Right ventricle myocardium superior (tissue), 1 donor: ENCODE data around the gene DHRS1. TPM values are rescaled to one million over a fixed set of nuclear protein-coding genes. Genes with fewer than 3 reads are reported as not detected.
"Not testable (repeated sequence)": the region's sequence is repeated elsewhere in the genome, so short reads cannot be mapped to it uniquely, and the experiment has no call there.

Experiments
- ATAC-seq: fragments of 200-7000 bp; cut with Tn5 transposase; one replicate; pipeline ENCODE4 v1.9.1; 2020; ENCODE audit warnings: mild to moderate bottlenecking; ENCODE audit not compliant: poor library complexity
- DNase-seq: peaks from one replicate; pipeline ENCODE4 v3.0.0-alpha.2; 2020
- intact Hi-C: fragments of 100-400 bp; cut with DNase I; formaldehyde crosslinking; loops from one replicate; pipeline ENCODE4 v1.11.2; 2022
- total RNA-seq: library from RNA; stranded (reverse); fragmentation: NEBNext Ultra II Directional; extraction: Animal tissue kit (Norgen Biotek cat#: 25700); gene quantifications from one replicate; pipeline ENCODE4 v1.2.1, GENCODE V29; 2021
- donor health status: DM: no; HTN: yes; CAD: no; lungs with severe emphysema.

Gene DHRS1
- total RNA-seq, 1 donor from 2014 or later: 5.2 TPM

- ATAC-seq: no peak
- intact Hi-C loops: no loop called here
- DNase-seq: no peak
These were observed 39.4 kb downstream of the DHRS1 start for GRCh38 chr14:24260026-24260779.

GRCh38 chr14:24259282-24260025, 40.1 kb downstream of the DHRS1 start:
- intact Hi-C loops: loop anchor here (5.0 kb wide), 1 partner anchor 33 kb away; no protein-coding TSS in a partner anchor
- ATAC-seq (no peak), DNase-seq (no peak)

- no peak for ATAC-seq
These were observed 40.9 kb downstream of the DHRS1 start for GRCh38 chr14:24258548-24259265.

GRCh38 chr14:24258119-24258518, 41.5 kb downstream of the DHRS1 start:
- intact Hi-C loops: loop anchor here (5.0 kb wide), 1 partner anchor 34 kb away; no protein-coding TSS in a partner anchor
- DNase-seq: no peak
- ATAC-seq: no peak

More at GRCh38 chr14:24258548-24259265, 40.9 kb downstream of the DHRS1 start:
- intact Hi-C loops: loop anchor here (5.0 kb wide), 1 partner anchor 34 kb away; no protein-coding TSS in a partner anchor
- DNase-seq: no peak

GRCh38 chr14:24256960-24257359, 42.6 kb downstream of the DHRS1 start:
- DNase-seq: no peak
- no peak for ATAC-seq
- intact Hi-C loops: loop anchor here (5.0 kb wide), 1 partner anchor 35 kb away; no protein-coding TSS in a partner anchor

- intact Hi-C loops: loop anchor here (5.0 kb wide), 1 partner anchor 36 kb away; no protein-coding TSS in a partner anchor
- ATAC-seq: no peak
These were observed 43.5 kb downstream of the DHRS1 start for GRCh38 chr14:24255931-24256711.

GRCh38 chr14:24255438-24255837, 44.1 kb downstream of the DHRS1 start:
- DNase-seq (no peak), ATAC-seq (no peak)
- intact Hi-C loops: loop anchor here (5.0 kb wide), 1 partner anchor 37 kb away; no protein-coding TSS in a partner anchor

More at GRCh38 chr14:24255931-24256711, 43.5 kb downstream of the DHRS1 start:
- no peak for DNase-seq

GRCh38 chr14:24254630-24255392, 44.8 kb downstream of the DHRS1 start:
- no peak for ATAC-seq
- no peak for DNase-seq
- intact Hi-C loops: loop anchor here (5.0 kb wide), 1 partner anchor 37 kb away; no protein-coding TSS in a partner anchor

GRCh38 chr14:24253936-24254335, 45.6 kb downstream of the DHRS1 start:
- no peak for ATAC-seq
- intact Hi-C loops: no loop called here
- DNase-seq: no peak

GRCh38 chr14:24252289-24253124, 47.1 kb downstream of the DHRS1 start:
- intact Hi-C loops: no loop called here
- no peak for DNase-seq
- ATAC-seq: no peak

- DNase-seq: no peak
- intact Hi-C loops: no loop called here
- ATAC-seq: no peak
These were observed 47.7 kb downstream of the DHRS1 start for GRCh38 chr14:24251880-24252288.

- intact Hi-C loops: no loop called here
- ATAC-seq (no peak), DNase-seq (no peak)
These were observed 49.2 kb downstream of the DHRS1 start for GRCh38 chr14:24250354-24250753.

- DNase-seq: no peak
- intact Hi-C loops: no loop called here
- no peak for ATAC-seq
These were observed 50.2 kb downstream of the DHRS1 start for GRCh38 chr14:24249230-24250021.

- intact Hi-C loops: no loop called here
- DNase-seq (no peak), ATAC-seq (no peak)
These were observed 52.2 kb downstream of the DHRS1 start for GRCh38 chr14:24247422-24247821.

- ATAC-seq (no peak), DNase-seq (no peak)
- intact Hi-C loops: no loop called here
These were observed 52.8 kb downstream of the DHRS1 start for GRCh38 chr14:24246765-24247212.

- ATAC-seq, DNase-seq, intact Hi-C loops: not testable (repeated sequence)
These were observed 54.2 kb downstream of the DHRS1 start for GRCh38 chr14:24245350-24245749.
